MM.1S (cell line): ENCODE results near the gene CCL3.
"Not testable (repeated sequence)": the region's sequence is repeated elsewhere in the genome, so short reads cannot be mapped to it uniquely, and the experiment has no call there.

ENCODE experiments used
- DNase-seq: peaks from one replicate; pipeline ENCODE4 v3.0.0-alpha.2; 2015
- H2AFZ ChIP-seq: fragments of 300-600 bp; sonication (generic); 2 replicates; pipeline ENCODE4 v1.6.0; 2016; ENCODE audit warnings: antibody characterized with exemption, low read length
- H3F3A ChIP-seq: fragments of 300-600 bp; sonication (generic); 2 replicates; pipeline ENCODE4 v1.6.1; 2016; ENCODE audit warnings: mild to moderate bottlenecking, antibody characterized with exemption, low read length, moderate library complexity, mixed read lengths; ENCODE audit not compliant: insufficient read depth
- H3K27ac ChIP-seq: fragments of 300-600 bp; sonication (generic); 2 replicates; pipeline ENCODE4 v1.5.1; 2016; ENCODE audit warnings: mild to moderate bottlenecking, low read length
- H3K27me3 ChIP-seq: fragments of 300-600 bp; sonication (generic); replicated peaks from 2 replicates; pipeline ENCODE4 v1.6.0; 2016; ENCODE audit warnings: low read length; ENCODE audit not compliant: insufficient read depth
- H3K36me3 ChIP-seq: fragments of 300-600 bp; sonication (generic); replicated peaks from 2 replicates; pipeline ENCODE4 v1.6.1; 2016; ENCODE audit warnings: mild to moderate bottlenecking, low read length, mixed read lengths; ENCODE audit not compliant: insufficient read depth
- H3K4me1 ChIP-seq: fragments of 300-600 bp; sonication (generic); 2 replicates; pipeline ENCODE4 v1.6.1; 2016; ENCODE audit warnings: low read length, mixed read lengths
- H3K4me2 ChIP-seq: fragments of 300-600 bp; sonication (generic); 2 replicates; pipeline ENCODE4 v1.6.0; 2016; ENCODE audit warnings: low read depth, low read length
- H3K4me3 ChIP-seq: fragments of 300-600 bp; sonication (generic); 2 replicates; pipeline ENCODE4 v1.5.1; 2016; ENCODE audit warnings: low read length, mixed read lengths
- H3K79me2 ChIP-seq: fragments of 300-600 bp; sonication (generic); 2 replicates; pipeline ENCODE4 v1.6.1; 2016; ENCODE audit warnings: mixed run types, low read length, mixed read lengths
- H3K9ac ChIP-seq: fragments of 300-600 bp; sonication (generic); 2 replicates; pipeline ENCODE4 v1.6.1; 2016; ENCODE audit warnings: low read length, mixed read lengths
- H3K9me2 ChIP-seq: fragments of 300-600 bp; sonication (generic); replicated peaks from 2 replicates; pipeline ENCODE4 v1.6.1; 2016; ENCODE audit warnings: mild to moderate bottlenecking, low read length, mixed read lengths; ENCODE audit not compliant: insufficient read depth
- H3K9me3 ChIP-seq: fragments of 300-600 bp; sonication (generic); replicated peaks from 2 replicates; pipeline ENCODE4 v1.6.1; 2016; ENCODE audit warnings: mild to moderate bottlenecking, low read length, mixed read lengths; ENCODE audit not compliant: insufficient read depth
- H4K20me1 ChIP-seq: fragments of 300-600 bp; sonication (generic); 2 replicates; pipeline ENCODE4 v1.6.1; 2016; ENCODE audit warnings: mild to moderate bottlenecking, low read length, moderate library complexity, mixed read lengths; ENCODE audit not compliant: insufficient read depth
- CTCF ChIP-seq: fragments of 300-600 bp; sonication (generic); IDR thresholded peaks from 2 replicates; pipeline ENCODE4 v1.5.1; 2016; ENCODE audit warnings: antibody characterized with exemption, low read length, mixed read lengths
- EZH2 ChIP-seq: fragments of 300-600 bp; sonication (generic); optimal IDR thresholded peaks from 2 replicates; pipeline ENCODE3; 2017; ENCODE audit warnings: low read depth, mild to moderate bottlenecking, antibody characterized with exemption, low read length, mixed read lengths
- EZH2phosphoT487 ChIP-seq: fragments of 300-600 bp; sonication (generic); IDR thresholded peaks from 2 replicates; pipeline ENCODE4 v1.6.1; 2018; ENCODE audit warnings: antibody characterized with exemption, low read length

Gene CCL3

GRCh38 chr17:36106493-36106835 is 16.5 kb upstream of the CCL3 start:
- Histone ChIP-seq H2AFZ (no peak overlapping the region), H3F3A (peaks cover 14% of the 10 kb centered on the region), H3K9me3 (no peaks in the 10 kb centered on the region), H3K4me2 (no peak overlapping the region), H3K27ac (no peak overlapping the region), H3K4me3 (no peak overlapping the region), H3K4me1 (peaks cover 24% of the 10 kb centered on the region), H3K27me3 (no peaks in the 10 kb centered on the region), H3K9ac (no peak overlapping the region), H3K36me3 (no peaks in the 10 kb centered on the region), H4K20me1 (no peaks in the 10 kb centered on the region), H3K9me2 (no peaks in the 10 kb centered on the region), H3K79me2 (no peaks in the 10 kb centered on the region)
- DNase-seq = no peak
- TF ChIP-seq EZH2phosphoT487 (no peak), EZH2 (no peak), CTCF (no peak)

GRCh38 chr17:36105781-36106492 is 16.0 kb upstream of the CCL3 start:
- TF ChIP-seq EZH2 (no peak), EZH2phosphoT487 (no peak), CTCF (no peak)
- DNase-seq = no peak
- Histone ChIP-seq H3K27ac (no peak overlapping the region), H3K9me3 (no peaks in the 10 kb centered on the region), H3K4me1 (peaks cover 24% of the 10 kb centered on the region), H3K79me2 (no peaks in the 10 kb centered on the region), H3K27me3 (no peaks in the 10 kb centered on the region), H3K9me2 (no peaks in the 10 kb centered on the region), H3K4me2 (no peak overlapping the region), H2AFZ (no peak overlapping the region), H3K4me3 (no peak overlapping the region), H3K36me3 (no peaks in the 10 kb centered on the region), H4K20me1 (no peaks in the 10 kb centered on the region), H3K9ac (no peak overlapping the region), H3F3A (peaks cover 14% of the 10 kb centered on the region)

GRCh38 chr17:36104701-36105181 is 14.8 kb upstream of the CCL3 start:
- Histone ChIP-seq H3K4me1 (peaks cover 32% of the 10 kb centered on the region), H3K27me3 (no peaks in the 10 kb centered on the region), H3K79me2 (no peaks in the 10 kb centered on the region), H3F3A (peaks cover 14% of the 10 kb centered on the region), H3K27ac (peak overlapping the region; percentile 91; the same call in 1 of the 2 replicates), H3K9ac (peak overlapping the region; percentile 31; the same call in 1 of the 2 replicates), H4K20me1 (no peaks in the 10 kb centered on the region), H3K9me2 (no peaks in the 10 kb centered on the region), H2AFZ (no peak overlapping the region), H3K36me3 (no peaks in the 10 kb centered on the region), H3K4me3 (peak overlapping the region; percentile 22; the same call in 1 of the 2 replicates), H3K4me2 (peak overlapping the region; percentile 27; the same call in 1 of the 2 replicates), H3K9me3 (no peaks in the 10 kb centered on the region)
- TF ChIP-seq EZH2phosphoT487 = no peak
- TF ChIP-seq EZH2 = no peak
- no peak for TF ChIP-seq CTCF
- no peak for DNase-seq

- not testable (repeated sequence) for H3K27me3 ChIP-seq, H3K9me2 ChIP-seq, H3K79me2 ChIP-seq, H3K9me3 ChIP-seq, H4K20me1 ChIP-seq, H3K36me3 ChIP-seq, DNase-seq, H2AFZ ChIP-seq
- peak overlapping the region; percentile 31; the same call in 1 of the 2 replicates for H3K9ac ChIP-seq
- peak overlapping the region; percentile 22; the same call in 1 of the 2 replicates for H3K4me3 ChIP-seq
- peak overlapping the region; percentile 27; the same call in 1 of the 2 replicates for H3K4me2 ChIP-seq
- peaks cover 36% of the 10 kb centered on the region for H3K4me1 ChIP-seq
- H3K27ac ChIP-seq = peak overlapping the region; percentile 91; the same call in 1 of the 2 replicates
- H3F3A ChIP-seq = peaks cover 14% of the 10 kb centered on the region
These were observed 14.3 kb upstream of the CCL3 start for GRCh38 chr17:36104246-36104645.

GRCh38 chr17:36103401-36103975 is 13.5 kb upstream of the CCL3 start, which contains the start of gene CCL4:
CCL4 (plus strand) TSS chr17:36103827; CDS start chr17:36103906, 79 bp downstream.
- H3K27me3 ChIP-seq, H4K20me1 ChIP-seq, H3K9me3 ChIP-seq, H3K79me2 ChIP-seq, H3K36me3 ChIP-seq, H3K9me2 ChIP-seq, H2AFZ ChIP-seq: not testable (repeated sequence)
- Histone ChIP-seq H3K4me3 (peak within 1 kb of the TSS; percentile 22; the same call in 1 of the 2 replicates), H3K9ac (peak within 1 kb of the TSS; percentile 57), H3K27ac (peak within 1 kb of the TSS; percentile 91), H3K4me1 (peaks cover 43% of the 10 kb centered on the region), H3K4me2 (peak within 1 kb of the TSS; percentile 27; the same call in 1 of the 2 replicates), H3F3A (peaks cover 14% of the 10 kb centered on the region)
- peak; percentile 36 for DNase-seq
